BJ (cell line): ENCODE data around the gene ECSCR. TPM values are rescaled to one million over a fixed set of nuclear protein-coding genes. Genes with fewer than 3 reads are reported as not detected.

Source experiments
- CTCF ChIA-PET: fragments of 350-600 bp; formaldehyde crosslinking; extraction: SDS; loops from one replicate; lab custom pipeline; 2021; ENCODE audit warnings: antibody characterized with exemption, inconsistent platforms; lab: Yijun Ruan, JAX
- POLR2A ChIA-PET: fragments of 300-600 bp; sonication (Branson Sonifier 250); formaldehyde crosslinking; extraction: SDS; loops from one replicate; lab custom pipeline; 2021; ENCODE audit warnings: antibody characterized with exemption; lab: Charles Lee
- DNase-seq: peaks from one replicate; pipeline ENCODE4 v3.0.0-alpha.2; 2011; ENCODE audit warnings: low read depth
- H3K27me3 ChIP-seq: 2 replicates; pipeline ENCODE4 v1.6.0; 2011; ENCODE audit warnings: low read length; ENCODE audit not compliant: control insufficient read depth, insufficient read depth
- H3K36me3 ChIP-seq: 2 replicates; pipeline ENCODE4 v1.5.1; 2011; ENCODE audit warnings: low read length; ENCODE audit not compliant: control insufficient read depth, insufficient read depth
- H3K4me3 ChIP-seq: 2 replicates; pipeline ENCODE4 v1.5.1; 2011; ENCODE audit warnings: low read depth, mild to moderate bottlenecking, control low read depth, low read length
- polyA plus RNA-seq: library from polyadenylated mRNA; depleted of rRNA; stranded (reverse); fragments of >200 nt; gene quantifications from 2 replicates; pipeline ENCODE4 v1.2.3, GENCODE V29; 2011
- TF ChIP-seq, protein P1 (sequence below): IDR thresholded peaks from 2 replicates; pipeline ENCODE4 v1.5.1; 2011; ENCODE audit warnings: low read depth, mild to moderate bottlenecking, control low read depth, inconsistent platforms, low read length, moderate library complexity; ENCODE audit not compliant: insufficient read depth

The ECSCR gene
- polyA plus RNA-seq, 1 experiment = 0.38 TPM

- ChIA-PET POLR2A (no interaction called here), CTCF (no interaction called here)
- no peaks in the 10 kb centered on the region for H3K36me3 ChIP-seq
- H3K27me3 ChIP-seq = no peaks in the 10 kb centered on the region
- DNase-seq = no peak
- no peak overlapping the region for H3K4me3 ChIP-seq
- TF ChIP-seq, protein P1, sequence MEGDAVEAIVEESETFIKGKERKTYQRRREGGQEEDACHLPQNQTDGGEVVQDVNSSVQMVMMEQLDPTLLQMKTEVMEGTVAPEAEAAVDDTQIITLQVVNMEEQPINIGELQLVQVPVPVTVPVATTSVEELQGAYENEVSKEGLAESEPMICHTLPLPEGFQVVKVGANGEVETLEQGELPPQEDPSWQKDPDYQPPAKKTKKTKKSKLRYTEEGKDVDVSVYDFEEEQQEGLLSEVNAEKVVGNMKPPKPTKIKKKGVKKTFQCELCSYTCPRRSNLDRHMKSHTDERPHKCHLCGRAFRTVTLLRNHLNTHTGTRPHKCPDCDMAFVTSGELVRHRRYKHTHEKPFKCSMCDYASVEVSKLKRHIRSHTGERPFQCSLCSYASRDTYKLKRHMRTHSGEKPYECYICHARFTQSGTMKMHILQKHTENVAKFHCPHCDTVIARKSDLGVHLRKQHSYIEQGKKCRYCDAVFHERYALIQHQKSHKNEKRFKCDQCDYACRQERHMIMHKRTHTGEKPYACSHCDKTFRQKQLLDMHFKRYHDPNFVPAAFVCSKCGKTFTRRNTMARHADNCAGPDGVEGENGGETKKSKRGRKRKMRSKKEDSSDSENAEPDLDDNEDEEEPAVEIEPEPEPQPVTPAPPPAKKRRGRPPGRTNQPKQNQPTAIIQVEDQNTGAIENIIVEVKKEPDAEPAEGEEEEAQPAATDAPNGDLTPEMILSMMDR = no peak
Observed at GRCh38 chr5:139460455-139460854, 2.1 kb downstream of the ECSCR start.

- no peaks in the 10 kb centered on the region for H3K36me3 ChIP-seq
- H3K27me3 ChIP-seq = no peaks in the 10 kb centered on the region
- POLR2A ChIA-PET = no interaction called here
- TF ChIP-seq, protein P1 = no peak
- no peak overlapping the region for H3K4me3 ChIP-seq
- CTCF ChIA-PET = no interaction called here
- no peak for DNase-seq
Observed at GRCh38 chr5:139459451-139459934, 3.0 kb downstream of the ECSCR start.

GRCh38 chr5:139458580-139459407 is 3.7 kb downstream of the ECSCR start:
- Histone ChIP-seq H3K27me3 (no peaks in the 10 kb centered on the region), H3K4me3 (no peak overlapping the region), H3K36me3 (no peaks in the 10 kb centered on the region)
- TF ChIP-seq, protein P1 = no peak
- DNase-seq = no peak
- ChIA-PET POLR2A (no interaction called here), CTCF (no interaction called here)

- DNase-seq = no peak
- no peaks in the 10 kb centered on the region for H3K36me3 ChIP-seq
- ChIA-PET POLR2A (interaction anchor here (0.5 kb wide), 1 partner anchor 19 kb away, joined by 3 read pairs; no protein-coding TSS in a partner anchor), CTCF (interaction anchor here (1.7 kb wide), 1 partner anchor 21 kb away, joined by 3 read pairs; no protein-coding TSS in a partner anchor)
- H3K4me3 ChIP-seq = no peak overlapping the region
- H3K27me3 ChIP-seq = no peaks in the 10 kb centered on the region
- TF ChIP-seq, protein P1 = no peak
Observed at GRCh38 chr5:139457653-139458306, 4.8 kb downstream of the ECSCR start.

GRCh38 chr5:139457241-139457640 is 5.3 kb downstream of the ECSCR start:
- no peak for DNase-seq
- ChIA-PET POLR2A (interaction anchor here (0.5 kb wide), 1 partner anchor 20 kb away, joined by 3 read pairs; no protein-coding TSS in a partner anchor), CTCF (interaction anchor here (1.7 to 3.2 kb wide), 2 partner anchors 14 to 22 kb away, joined by 3 to 9 read pairs; no protein-coding TSS in a partner anchor)
- Histone ChIP-seq H3K4me3 (no peak overlapping the region), H3K36me3 (no peaks in the 10 kb centered on the region), H3K27me3 (no peaks in the 10 kb centered on the region)
- TF ChIP-seq, protein P1 = no peak
